SKM-1 treated with dmso at 0.1 percent for 144 hours (cell line): ENCODE results near the gene KIAA0753.

Experiments used
- DNase-seq: peaks from one replicate; lab custom pipeline; 2025; ENCODE audit not compliant: unreplicated experiment; lab: John Stamatoyannopoulos, UW

The KIAA0753 gene

GRCh38 chr17:6551356-6551755 is 89.2 kb downstream of the KIAA0753 start:
- no peak for DNase-seq

DNA sequence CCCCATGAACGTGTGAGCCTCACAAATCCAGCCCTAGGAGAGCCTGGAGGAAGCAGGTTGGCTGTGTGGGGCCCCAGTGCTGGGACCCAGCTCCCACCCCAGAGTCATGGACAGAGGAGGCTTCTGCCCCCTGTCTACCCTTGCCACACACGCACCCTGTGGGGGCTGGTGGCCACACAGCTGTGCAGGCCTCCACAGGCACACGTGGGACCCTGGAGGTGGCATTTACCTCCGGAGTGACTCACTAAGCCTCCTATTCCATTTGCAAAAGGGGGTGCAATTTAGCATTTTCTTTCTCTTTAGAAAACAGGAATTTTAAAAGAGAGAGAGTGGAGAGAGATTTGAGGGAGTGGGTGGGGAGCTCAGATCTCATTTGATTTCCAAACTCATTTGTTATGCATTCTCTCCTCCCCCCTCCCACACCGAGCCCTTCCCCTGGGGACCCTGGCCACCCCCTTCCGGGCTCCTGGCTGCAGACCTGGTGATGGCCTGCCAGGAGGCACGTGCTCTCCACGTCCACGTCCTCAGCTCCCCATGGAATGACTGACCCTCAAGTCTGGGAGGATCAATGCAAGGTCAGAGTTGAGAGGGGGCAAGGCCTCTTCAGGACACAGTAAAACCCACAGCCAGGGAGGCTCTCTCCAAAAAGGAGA is 91.0 kb downstream of the KIAA0753 start:
- no peak for DNase-seq

DNA sequence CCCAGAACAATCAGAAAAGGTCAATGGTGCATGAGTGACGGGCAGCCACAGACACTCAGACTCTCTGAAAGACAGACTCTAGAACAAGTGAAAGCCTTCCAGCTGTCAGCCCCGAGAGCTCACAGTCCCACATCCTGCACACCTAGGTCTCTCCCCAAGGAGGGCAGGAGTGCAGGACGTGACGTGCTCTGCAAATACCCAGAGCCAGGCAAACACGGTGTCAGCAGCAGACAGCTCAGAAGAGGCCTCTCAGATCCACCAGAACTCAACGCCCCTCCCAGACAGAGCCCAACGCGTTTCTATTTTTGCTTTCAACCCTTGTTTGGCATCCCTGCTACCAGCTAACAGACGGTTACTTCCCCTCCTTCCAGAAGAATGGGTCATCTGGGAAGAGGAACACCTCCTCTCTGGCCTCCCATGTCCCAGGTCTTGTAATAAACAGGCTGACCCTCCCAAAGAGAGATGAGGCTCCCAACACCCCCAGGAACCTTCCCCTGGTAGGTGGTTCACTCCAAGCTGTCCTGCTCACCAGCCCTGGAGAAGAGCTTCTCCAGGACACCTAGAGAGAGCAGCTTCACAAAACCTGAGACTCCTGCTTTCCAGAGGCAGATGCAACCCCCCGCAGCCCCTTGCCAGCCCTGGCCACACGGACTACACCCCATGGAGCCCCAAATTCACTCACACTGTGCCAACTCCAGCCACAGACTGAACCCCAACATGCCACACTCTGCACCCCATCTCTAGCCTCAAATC is 91.8 kb downstream of the KIAA0753 start:
- DNase-seq, result no peak

DNA sequence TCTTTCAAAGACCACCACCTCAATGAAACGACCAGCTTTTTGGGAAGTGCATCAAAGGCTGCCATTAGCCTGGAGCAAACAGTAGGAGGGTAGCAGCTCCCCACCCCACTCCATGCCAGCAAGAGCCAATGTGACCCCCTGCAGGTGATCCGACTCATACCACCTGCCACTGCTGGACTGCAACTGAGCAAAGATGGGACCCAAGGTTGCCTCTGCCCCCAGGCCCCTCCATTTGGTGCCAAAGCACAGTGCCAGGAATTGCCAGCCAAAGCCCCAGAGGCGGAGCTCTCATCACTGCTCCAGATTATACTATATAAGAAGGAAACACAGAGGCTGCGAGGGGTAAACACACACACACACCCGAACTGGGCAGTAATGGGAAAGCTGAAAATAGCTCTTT is 92.5 kb downstream of the KIAA0753 start:
- DNase-seq, result no peak

- no peak for DNase-seq
Measured at GRCh38 chr17:6547336-6547735, 93.2 kb downstream of the KIAA0753 start.

- DNase-seq, result no peak
Measured at GRCh38 chr17:6546069-6546718, 94.3 kb downstream of the KIAA0753 start.

- no peak for DNase-seq
Measured at GRCh38 chr17:6545291-6545690, 95.2 kb downstream of the KIAA0753 start.

GRCh38 chr17:6544011-6544370 is 96.5 kb downstream of the KIAA0753 start:
- no peak for DNase-seq

GRCh38 chr17:6543079-6544010 is 97.2 kb downstream of the KIAA0753 start:
- no peak for DNase-seq

GRCh38 chr17:6542577-6542976 is 97.9 kb downstream of the KIAA0753 start:
- no peak for DNase-seq

DNA sequence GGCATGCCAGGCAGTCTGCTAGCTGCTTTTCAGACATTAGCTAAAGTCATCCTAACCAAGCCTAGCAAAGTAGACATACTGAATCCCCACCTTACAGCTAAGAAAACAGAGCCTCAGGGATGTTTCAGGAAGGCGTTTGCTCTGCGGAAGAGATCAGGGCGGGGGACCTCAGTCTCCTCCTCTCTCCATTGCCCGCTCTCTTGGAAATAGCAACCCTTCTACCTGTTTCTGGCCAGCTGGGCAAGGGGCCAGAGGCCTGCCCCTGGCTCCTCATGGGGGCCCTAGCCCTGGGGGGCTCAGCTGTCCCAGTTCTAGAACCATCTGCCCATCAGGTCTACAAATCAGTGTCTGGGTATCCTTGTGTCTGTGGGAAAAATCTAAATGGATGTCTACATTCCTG is 98.6 kb downstream of the KIAA0753 start:
- no peak for DNase-seq

- no peak for DNase-seq
Measured at GRCh38 chr17:6539871-6540270, 100.6 kb downstream of the KIAA0753 start.

DNA sequence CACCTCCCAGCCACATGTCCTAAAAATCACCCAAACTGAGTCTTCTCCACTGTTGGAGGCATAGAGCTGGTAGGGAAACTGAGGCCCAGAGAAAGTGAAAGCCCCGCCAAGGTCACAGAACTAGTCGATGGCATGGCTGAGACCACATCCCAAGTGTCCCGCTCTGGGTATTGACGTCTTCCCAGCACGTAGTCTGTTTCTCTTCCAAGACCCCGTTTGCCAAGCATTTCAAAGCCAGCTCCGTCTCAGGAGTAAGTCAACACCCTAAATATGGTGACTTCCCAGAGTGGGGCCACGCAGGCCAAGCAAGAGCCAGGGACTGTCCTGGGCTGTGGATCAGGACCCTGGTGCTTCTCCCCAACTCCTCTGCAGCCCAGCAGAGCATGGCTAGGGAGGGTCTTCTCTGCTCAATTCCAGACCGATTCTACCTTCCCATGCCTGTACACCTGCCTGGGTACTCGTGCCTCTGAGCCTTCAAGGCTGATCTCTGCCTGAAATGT is 103.9 kb downstream of the KIAA0753 start:
- DNase-seq, result no peak

DNA sequence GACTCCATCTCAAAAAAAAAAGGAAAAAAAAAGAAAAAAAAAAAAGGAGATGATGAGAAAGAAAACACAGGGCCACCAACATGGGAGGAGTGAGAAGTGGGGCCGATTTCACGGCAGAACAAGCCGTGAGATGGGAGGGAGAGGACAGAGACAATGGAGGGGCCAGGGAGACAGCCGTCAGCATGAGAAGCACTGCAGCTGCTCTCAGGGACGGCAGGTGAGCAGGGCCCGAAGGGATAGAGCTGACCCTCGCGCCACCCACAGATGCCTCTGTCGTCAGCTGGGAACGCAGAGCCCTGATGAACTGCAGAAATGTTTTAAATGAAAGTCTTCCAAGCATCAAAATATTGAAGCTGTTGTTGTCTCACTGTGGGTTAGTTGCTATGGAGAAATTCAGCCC is 104.5 kb downstream of the KIAA0753 start:
- no peak for DNase-seq

DNA sequence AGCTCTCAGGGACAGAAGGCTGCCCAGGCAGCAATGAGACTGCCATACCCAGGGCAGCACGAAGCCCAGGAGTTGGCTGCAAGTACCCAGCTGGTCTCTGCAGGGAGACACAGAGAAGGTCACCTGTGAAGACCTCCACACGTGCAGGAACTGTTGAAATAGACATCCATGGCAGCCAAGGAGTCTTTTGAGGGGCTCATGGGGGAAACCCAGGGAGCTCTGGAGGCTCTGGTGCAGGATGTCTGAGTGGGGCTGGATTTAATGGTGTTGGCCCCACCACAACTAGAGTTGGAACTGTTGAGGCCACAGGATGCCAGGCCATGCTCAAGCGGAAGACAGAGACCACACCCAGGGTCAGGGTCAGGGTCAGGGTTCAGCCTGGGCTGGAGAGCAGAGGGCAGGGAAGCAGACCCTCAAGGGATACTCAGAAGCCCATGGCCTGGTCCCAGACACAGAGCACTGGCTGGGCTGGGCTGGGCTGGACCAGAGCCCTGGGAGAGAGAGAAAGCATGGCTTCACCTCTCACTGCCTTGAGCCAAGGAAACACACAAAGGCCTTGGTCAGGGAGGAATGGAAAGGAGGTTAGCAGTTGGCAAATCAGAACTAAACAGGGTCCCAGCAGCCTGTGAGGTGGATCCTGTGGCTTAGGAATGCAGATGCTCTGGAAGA is 105.5 kb downstream of the KIAA0753 start:
- no peak for DNase-seq

- no peak for DNase-seq
Measured at GRCh38 chr17:6532441-6532885, 108.0 kb downstream of the KIAA0753 start.

GRCh38 chr17:6531575-6531974 is 108.9 kb downstream of the KIAA0753 start:
- DNase-seq, result no peak

DNA sequence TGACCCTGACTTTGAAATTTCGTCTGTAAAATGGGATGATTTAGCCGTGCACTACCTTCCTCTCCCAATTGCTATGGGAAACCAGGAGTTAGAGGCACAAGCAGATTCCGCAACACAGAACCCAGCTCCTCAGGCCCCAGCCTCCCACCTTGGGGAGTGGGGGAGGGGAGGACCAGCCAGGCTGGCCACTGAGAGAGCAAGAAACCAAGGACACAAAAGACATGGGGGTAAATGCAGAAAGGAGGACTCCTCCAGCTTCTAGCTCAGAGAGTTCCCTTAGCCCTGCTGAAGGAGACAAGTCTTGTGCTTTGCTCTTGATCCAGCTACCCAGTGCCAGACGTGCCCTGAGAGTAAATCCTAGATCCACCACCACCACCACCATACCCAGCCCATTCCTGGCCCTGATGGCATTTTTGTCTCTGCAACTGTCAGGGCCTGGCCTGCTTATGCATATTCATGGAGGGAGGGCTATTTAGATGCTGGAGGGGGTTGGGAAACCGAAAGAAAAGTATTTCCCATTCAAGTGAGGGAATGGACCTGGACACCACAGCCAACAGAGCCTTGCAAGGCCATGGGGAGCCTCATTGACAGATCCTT is 110.1 kb downstream of the KIAA0753 start:
- no peak for DNase-seq

GRCh38 chr17:6528557-6528956 is 112.0 kb downstream of the KIAA0753 start:
- no peak for DNase-seq
